ENCODE data around the gene QPCT.

QPCT gene

DNA sequence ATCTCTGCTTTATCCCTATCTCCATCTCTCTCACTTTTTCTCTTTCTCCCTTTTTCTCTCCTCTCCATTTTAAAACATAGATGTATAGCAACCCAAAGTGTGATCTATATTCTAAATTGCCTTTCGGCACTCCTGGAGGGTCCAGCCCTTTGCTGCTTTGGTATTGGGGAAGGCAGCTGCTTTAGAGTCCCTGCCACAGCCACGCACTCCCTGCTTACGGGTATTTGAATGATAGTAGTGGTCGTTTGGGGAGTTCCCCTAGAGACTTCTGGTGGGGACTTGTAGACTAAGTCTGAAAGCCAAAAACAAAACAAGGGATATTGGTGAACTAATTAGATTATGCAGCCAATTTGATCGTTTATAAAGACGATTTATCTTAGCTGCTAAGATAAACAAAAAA, 11.9 kb downstream of the QPCT start:
- H3K4me3 ChIP-seq (ENCODE audit: low read length) = no peak overlapping the region
- H3K36me3 ChIP-seq (ENCODE audit: insufficient read depth, low read length) = no peaks in the 10 kb centered on the region
- H3K4me1 ChIP-seq (ENCODE audit: insufficient read depth, low read length) = no peaks in the 10 kb centered on the region
- H3K9me3 ChIP-seq (ENCODE audit: low read length) = no peaks in the 10 kb centered on the region
- H3K27me3 ChIP-seq (ENCODE audit: insufficient read depth, low read length) = no peaks in the 10 kb centered on the region
- H2AFZ ChIP-seq (ENCODE audit: low read depth, low read length) = no peak overlapping the region

DNA sequence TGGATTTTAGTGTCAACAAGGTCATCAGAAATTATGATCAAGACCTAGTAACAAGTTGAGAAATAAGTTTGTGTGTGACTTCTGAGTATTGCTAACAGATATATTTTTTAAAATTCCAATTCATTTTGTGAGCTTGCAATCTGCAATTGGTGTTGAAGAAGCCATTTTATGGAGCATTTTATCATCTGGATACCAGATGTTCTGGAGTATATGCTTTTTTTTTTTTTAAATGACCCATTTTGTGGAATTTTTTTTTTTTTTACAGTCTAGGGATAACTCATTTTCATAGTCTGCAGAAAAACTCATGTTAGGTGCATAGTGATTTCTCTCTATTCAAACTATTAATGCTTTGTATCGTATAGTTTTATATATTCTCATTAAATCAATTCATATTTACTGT, 12.6 kb downstream of the QPCT start:
- H3K4me3 ChIP-seq (ENCODE audit: low read length) = no peak overlapping the region
- no peak overlapping the region for H2AFZ ChIP-seq (ENCODE audit: low read depth, low read length)
- H3K36me3 ChIP-seq (ENCODE audit: insufficient read depth, low read length) = no peaks in the 10 kb centered on the region
- no peaks in the 10 kb centered on the region for H3K9me3 ChIP-seq (ENCODE audit: low read length)
- H3K27me3 ChIP-seq (ENCODE audit: insufficient read depth, low read length) = no peaks in the 10 kb centered on the region
- no peaks in the 10 kb centered on the region for H3K4me1 ChIP-seq (ENCODE audit: insufficient read depth, low read length)

GRCh38 chr2:37357530-37357929, 13.1 kb downstream of the QPCT start:
- Histone ChIP-seq H3K36me3 (ENCODE audit: insufficient read depth, low read length) (no peaks in the 10 kb centered on the region), H3K9me3 (ENCODE audit: low read length) (no peaks in the 10 kb centered on the region), H3K4me1 (ENCODE audit: insufficient read depth, low read length) (no peaks in the 10 kb centered on the region), H3K4me3 (ENCODE audit: low read length) (no peak overlapping the region), H3K27me3 (ENCODE audit: insufficient read depth, low read length) (no peaks in the 10 kb centered on the region), H2AFZ (ENCODE audit: low read depth, low read length) (no peak overlapping the region)

DNA sequence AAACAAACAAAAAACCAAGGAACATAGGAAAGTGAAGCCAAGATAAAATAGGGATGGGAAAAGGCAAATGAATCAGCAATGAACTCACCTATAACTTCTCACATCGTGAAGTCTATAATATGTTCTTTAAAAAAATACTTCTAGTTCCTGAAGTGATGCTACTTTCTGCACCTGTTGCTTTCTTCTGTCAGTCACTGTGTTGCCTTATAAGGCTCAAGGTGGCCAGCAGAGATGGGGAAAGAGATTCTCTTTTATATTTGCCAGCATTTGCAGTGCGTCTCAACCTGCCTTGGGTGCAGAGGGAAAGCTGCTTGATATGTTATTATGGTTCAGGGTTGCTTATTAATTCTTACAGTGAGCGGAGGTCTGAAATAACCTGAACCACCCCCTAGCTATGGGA, 14.0 kb downstream of the QPCT start:
- H2AFZ ChIP-seq (ENCODE audit: low read depth, low read length) = no peak overlapping the region
- no peaks in the 10 kb centered on the region for H3K9me3 ChIP-seq (ENCODE audit: low read length)
- H3K36me3 ChIP-seq (ENCODE audit: insufficient read depth, low read length) = no peaks in the 10 kb centered on the region
- H3K4me3 ChIP-seq (ENCODE audit: low read length) = no peak overlapping the region
- H3K27me3 ChIP-seq (ENCODE audit: insufficient read depth, low read length) = no peaks in the 10 kb centered on the region
- no peaks in the 10 kb centered on the region for H3K4me1 ChIP-seq (ENCODE audit: insufficient read depth, low read length)

DNA sequence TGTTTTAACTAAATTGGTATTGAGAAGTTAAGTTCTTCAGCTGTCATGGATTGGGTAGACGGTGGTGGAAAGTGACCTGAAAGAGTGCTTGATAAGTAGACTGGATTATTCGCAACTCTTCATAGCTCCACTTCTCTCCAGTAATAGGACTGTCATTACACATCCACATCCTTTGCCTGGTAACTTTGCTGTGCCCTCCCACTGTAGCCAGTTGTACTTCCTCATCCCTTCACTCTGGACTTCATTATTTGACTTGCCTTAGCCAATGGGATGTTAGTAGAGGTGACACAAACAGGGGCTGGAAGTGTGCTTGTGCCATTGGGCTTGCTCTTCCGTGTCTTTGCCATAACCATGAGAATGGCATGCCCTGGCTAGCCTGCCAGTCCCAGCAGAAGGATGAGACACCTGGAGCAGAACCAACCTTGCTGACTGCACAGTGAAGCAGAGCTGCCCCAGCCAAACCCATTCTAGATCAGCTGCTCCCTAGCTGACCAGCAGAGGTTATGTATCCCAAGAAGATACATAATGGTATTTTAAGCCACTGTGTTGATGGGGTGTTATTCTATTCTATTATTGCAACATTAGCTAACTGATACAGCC, 16.9 kb downstream of the QPCT start:
- no peaks in the 10 kb centered on the region for H3K27me3 ChIP-seq (ENCODE audit: insufficient read depth, low read length)
- no peak overlapping the region for H2AFZ ChIP-seq (ENCODE audit: low read depth, low read length)
- H3K4me3 ChIP-seq (ENCODE audit: low read length) = no peak overlapping the region
- no peaks in the 10 kb centered on the region for H3K4me1 ChIP-seq (ENCODE audit: insufficient read depth, low read length)
- no peaks in the 10 kb centered on the region for H3K36me3 ChIP-seq (ENCODE audit: insufficient read depth, low read length)
- H3K9me3 ChIP-seq (ENCODE audit: low read length) = no peaks in the 10 kb centered on the region

GRCh38 chr2:37361994-37362698, 17.7 kb downstream of the QPCT start:
- Histone ChIP-seq H3K4me1 (ENCODE audit: insufficient read depth, low read length) (no peaks in the 10 kb centered on the region), H3K9me3 (ENCODE audit: low read length) (no peaks in the 10 kb centered on the region)

DNA sequence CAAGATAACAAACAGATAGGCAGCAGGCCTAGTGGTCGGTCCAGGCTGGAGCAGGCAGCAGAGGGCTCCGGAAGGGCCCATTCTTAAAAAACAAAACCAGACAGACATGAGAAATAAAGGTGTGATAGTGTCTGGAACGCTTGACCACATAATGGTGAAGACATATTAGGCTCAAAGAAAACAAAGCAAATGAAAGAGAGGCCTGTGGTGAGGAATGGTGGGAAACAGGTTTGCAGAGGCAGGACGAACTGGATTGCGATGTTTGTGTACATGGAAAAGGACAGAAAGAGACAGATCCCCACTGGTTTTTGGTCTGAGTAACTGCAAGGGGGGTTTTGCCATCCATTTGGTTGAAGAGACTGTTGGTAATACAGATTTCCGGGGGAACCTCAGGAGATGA, 19.9 kb downstream of the QPCT start:
- H2AFZ ChIP-seq (ENCODE audit: low read depth, low read length) = no peak overlapping the region
- no peaks in the 10 kb centered on the region for H3K36me3 ChIP-seq (ENCODE audit: insufficient read depth, low read length)
- H3K4me1 ChIP-seq (ENCODE audit: insufficient read depth, low read length) = no peaks in the 10 kb centered on the region
- no peak overlapping the region for H3K4me3 ChIP-seq (ENCODE audit: low read length)
- H3K9me3 ChIP-seq (ENCODE audit: low read length) = no peaks in the 10 kb centered on the region
- no peaks in the 10 kb centered on the region for H3K27me3 ChIP-seq (ENCODE audit: insufficient read depth, low read length)

More at GRCh38 chr2:37361994-37362698, 17.7 kb downstream of the QPCT start:
- H3K36me3 ChIP-seq (ENCODE audit: insufficient read depth, low read length) = no peaks in the 10 kb centered on the region
- H3K27me3 ChIP-seq (ENCODE audit: insufficient read depth, low read length) = no peaks in the 10 kb centered on the region
- no peak overlapping the region for H2AFZ ChIP-seq (ENCODE audit: low read depth, low read length)
- H3K4me3 ChIP-seq (ENCODE audit: low read length) = no peak overlapping the region

DNA sequence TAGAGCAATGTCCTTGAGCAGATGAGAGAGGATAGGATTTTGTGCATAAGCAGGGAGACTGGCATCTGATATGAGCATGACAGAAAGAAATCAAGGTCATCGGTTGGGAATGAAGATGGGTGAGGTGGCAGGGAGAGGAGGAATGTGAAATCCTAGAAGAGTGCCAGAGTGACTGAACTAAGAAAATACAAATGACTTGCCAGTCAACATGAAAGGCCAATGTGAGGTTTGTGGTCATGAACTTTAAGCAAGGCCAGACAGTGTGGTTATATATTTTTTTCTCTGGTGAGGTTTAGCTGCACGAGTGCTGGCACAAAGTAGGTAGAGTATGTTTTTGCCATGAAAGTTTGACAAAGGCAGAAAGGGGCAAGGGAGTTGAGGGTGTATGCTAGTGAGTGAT, 21.2 kb downstream of the QPCT start:
- Histone ChIP-seq H3K4me3 (ENCODE audit: low read length) (no peak overlapping the region), H2AFZ (ENCODE audit: low read depth, low read length) (no peak overlapping the region), H3K4me1 (ENCODE audit: insufficient read depth, low read length) (no peaks in the 10 kb centered on the region), H3K36me3 (ENCODE audit: insufficient read depth, low read length) (no peaks in the 10 kb centered on the region), H3K27me3 (ENCODE audit: insufficient read depth, low read length) (no peaks in the 10 kb centered on the region), H3K9me3 (ENCODE audit: low read length) (no peaks in the 10 kb centered on the region)

GRCh38 chr2:37366773-37367172, 22.3 kb downstream of the QPCT start:
- no peak overlapping the region for H2AFZ ChIP-seq (ENCODE audit: low read depth, low read length)
- H3K27me3 ChIP-seq (ENCODE audit: insufficient read depth, low read length) = no peaks in the 10 kb centered on the region
- no peak overlapping the region for H3K4me3 ChIP-seq (ENCODE audit: low read length)
- H3K4me1 ChIP-seq (ENCODE audit: insufficient read depth, low read length) = no peaks in the 10 kb centered on the region
- no peaks in the 10 kb centered on the region for H3K36me3 ChIP-seq (ENCODE audit: insufficient read depth, low read length)
- no peaks in the 10 kb centered on the region for H3K9me3 ChIP-seq (ENCODE audit: low read length)

GRCh38 chr2:37367310-37367709, 22.9 kb downstream of the QPCT start:
- no peak overlapping the region for H3K4me3 ChIP-seq (ENCODE audit: low read length)
- H3K36me3 ChIP-seq (ENCODE audit: insufficient read depth, low read length) = no peaks in the 10 kb centered on the region
- H3K4me1 ChIP-seq (ENCODE audit: insufficient read depth, low read length) = no peaks in the 10 kb centered on the region
- H3K9me3 ChIP-seq (ENCODE audit: low read length) = no peaks in the 10 kb centered on the region
- H2AFZ ChIP-seq (ENCODE audit: low read depth, low read length) = no peak overlapping the region
- H3K27me3 ChIP-seq (ENCODE audit: insufficient read depth, low read length) = no peaks in the 10 kb centered on the region

- no peaks in the 10 kb centered on the region for H3K9me3 ChIP-seq (ENCODE audit: low read length)
- H3K4me3 ChIP-seq (ENCODE audit: low read length) = no peak overlapping the region
- H3K4me1 ChIP-seq (ENCODE audit: insufficient read depth, low read length) = no peaks in the 10 kb centered on the region
- no peaks in the 10 kb centered on the region for H3K36me3 ChIP-seq (ENCODE audit: insufficient read depth, low read length)
- no peak overlapping the region for H2AFZ ChIP-seq (ENCODE audit: low read depth, low read length)
- H3K27me3 ChIP-seq (ENCODE audit: insufficient read depth, low read length) = no peaks in the 10 kb centered on the region
Observed at GRCh38 chr2:37367984-37368383, 23.6 kb downstream of the QPCT start.

- Histone ChIP-seq H3K9me3 (ENCODE audit: low read length) (no peaks in the 10 kb centered on the region), H3K4me3 (ENCODE audit: low read length) (no peak overlapping the region), H3K4me1 (ENCODE audit: insufficient read depth, low read length) (no peaks in the 10 kb centered on the region), H2AFZ (ENCODE audit: low read depth, low read length) (no peak overlapping the region), H3K36me3 (ENCODE audit: insufficient read depth, low read length) (no peaks in the 10 kb centered on the region), H3K27me3 (ENCODE audit: insufficient read depth, low read length) (no peaks in the 10 kb centered on the region)
Observed at GRCh38 chr2:37370666-37371065, 26.2 kb downstream of the QPCT start.

- Histone ChIP-seq H3K4me3 (ENCODE audit: low read length) (no peak overlapping the region), H3K36me3 (ENCODE audit: insufficient read depth, low read length) (no peaks in the 10 kb centered on the region), H3K27me3 (ENCODE audit: insufficient read depth, low read length) (no peaks in the 10 kb centered on the region), H3K9me3 (ENCODE audit: low read length) (no peaks in the 10 kb centered on the region), H2AFZ (ENCODE audit: low read depth, low read length) (no peak overlapping the region), H3K4me1 (ENCODE audit: insufficient read depth, low read length) (no peaks in the 10 kb centered on the region)
Observed at GRCh38 chr2:37372000-37372399, 27.6 kb downstream of the QPCT start.
